Measurements from ENCODE around the gene GSTT2.
"Not testable (repeated sequence)": the region's sequence is repeated elsewhere in the genome, so short reads cannot be mapped to it uniquely, and the experiment has no call there.

GSTT2 gene

GRCh38 chr22:23974836-23975352 is 5.0 kb upstream of the GSTT2 start:
- DNase-seq = not testable (repeated sequence)

DNA sequence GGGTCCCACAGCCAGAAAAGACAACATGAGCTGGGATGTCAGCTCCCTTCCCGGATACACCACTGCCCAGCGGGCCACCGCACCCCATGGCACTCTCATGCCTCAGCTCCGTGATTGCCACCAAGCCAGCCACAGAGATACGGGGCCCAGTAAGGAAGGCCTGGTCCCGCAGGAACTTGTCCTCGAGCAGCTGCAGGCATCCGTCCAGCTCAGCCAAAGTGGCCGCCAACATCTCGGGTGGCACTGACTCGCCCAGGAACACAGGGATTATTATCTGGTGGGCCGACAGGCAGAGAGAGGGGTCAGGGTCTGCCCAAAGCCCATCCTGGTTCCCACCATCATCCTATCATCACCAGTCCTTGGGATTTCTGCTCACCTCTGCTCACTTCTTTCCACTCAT is 2.6 kb upstream of the GSTT2 start:
- not testable (repeated sequence) for DNase-seq

GRCh38 chr22:23980567-23980966 is 633 bp downstream of the GSTT2 start:
- not testable (repeated sequence) for DNase-seq

DNA sequence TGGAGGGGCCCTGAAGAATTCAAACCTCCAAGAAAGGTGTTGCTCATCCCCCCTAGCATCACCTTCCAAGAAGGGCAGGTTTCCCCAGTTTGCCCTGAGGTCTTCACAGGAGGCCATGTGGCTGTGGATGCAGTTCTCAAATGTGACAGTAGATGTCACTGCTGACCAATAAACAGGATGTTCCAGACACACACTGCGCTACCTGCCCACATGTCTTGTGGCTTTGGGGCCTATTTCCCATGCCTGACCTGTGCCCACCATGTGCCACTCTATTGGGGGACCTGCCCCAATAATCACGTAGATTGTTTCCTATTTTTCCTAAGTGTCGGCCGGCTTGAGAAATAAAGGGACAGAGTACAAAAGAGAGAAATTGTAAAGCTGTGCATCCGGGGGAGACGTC is 4.5 kb downstream of the GSTT2 start:
- DNase-seq = no peak

DNA sequence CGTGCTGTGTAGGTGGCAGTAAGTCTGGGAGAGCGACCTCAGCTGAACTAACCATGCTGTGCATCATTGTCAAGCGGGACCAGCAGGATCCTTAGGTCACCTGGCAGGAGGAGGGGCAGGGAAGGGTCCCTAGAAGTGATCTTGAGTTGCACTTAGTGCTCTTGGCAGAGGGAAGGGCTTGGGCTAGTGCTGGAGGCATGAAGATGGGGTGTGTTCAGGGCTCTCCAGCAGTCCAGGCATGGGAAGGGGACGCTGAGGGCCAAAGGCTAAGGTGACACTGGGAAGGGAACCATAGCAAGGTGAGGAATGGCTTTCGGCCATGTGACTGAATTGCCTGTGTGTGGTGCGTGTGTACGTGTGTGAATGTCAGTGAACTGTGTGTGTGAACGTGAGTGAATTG is 6.2 kb downstream of the GSTT2 start:
- not testable (repeated sequence) for DNase-seq

DNA sequence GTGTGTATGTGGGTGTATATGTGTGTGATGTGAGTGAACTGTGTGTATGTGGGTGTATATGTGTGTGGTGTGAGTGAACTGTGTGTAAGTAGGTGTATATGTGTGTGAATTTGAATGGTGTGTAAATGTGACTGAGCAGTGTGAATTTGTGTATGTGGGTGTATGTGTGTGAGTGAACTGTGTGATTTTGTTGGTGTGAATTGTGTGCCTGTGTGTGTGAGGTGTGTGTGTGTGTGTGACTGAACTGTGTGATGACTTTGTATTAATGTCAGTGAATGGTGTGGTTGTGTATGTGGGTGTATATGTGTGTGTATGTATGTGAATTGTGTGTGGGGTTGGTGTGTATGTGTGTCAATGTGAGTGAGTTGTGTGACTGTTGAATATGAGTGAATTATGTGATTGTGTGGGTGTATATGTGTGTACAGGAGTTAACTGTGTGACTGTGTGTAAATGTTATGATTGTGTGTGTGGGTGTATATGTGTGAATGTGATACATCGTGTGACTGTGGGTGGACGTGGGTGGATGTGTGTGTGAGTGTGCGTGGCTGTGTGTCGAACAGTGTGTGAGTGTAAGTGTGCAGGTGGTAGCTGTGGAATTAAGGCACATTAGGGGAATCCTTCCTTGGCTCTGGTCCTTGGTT is 6.7 kb downstream of the GSTT2 start:
- not testable (repeated sequence) for DNase-seq

DNA sequence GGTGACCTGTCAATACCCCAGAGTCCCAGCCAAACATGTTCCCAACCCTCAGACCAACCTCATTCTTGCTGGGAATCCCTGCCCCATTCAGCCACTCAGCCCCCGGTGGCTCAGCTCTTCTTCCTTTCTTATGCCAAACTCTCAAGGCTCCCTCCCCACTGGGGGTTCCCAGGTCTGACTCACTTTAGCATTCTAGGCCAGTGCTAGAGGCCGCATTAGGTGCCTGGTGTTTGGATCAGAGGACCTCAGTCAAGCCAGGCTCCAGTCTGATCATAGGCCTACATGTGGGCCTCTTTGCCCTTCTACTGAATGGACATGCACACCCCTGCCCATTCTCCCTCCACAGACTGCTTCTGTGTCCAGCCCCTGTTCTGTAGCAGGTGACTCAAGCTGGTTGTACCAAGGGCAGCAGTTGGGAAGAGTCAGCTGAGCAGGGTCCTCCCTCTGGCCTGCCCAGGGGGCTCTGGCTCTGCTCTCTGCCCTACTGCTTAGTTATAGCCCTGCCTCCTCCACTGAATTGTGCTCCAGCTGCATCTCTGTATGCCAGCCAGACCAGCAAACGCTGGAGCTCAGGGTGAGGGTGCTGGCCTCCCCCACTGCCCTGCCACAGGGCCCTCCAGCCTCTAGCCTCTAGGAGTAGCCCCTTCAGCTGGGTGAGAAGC is 9.8 kb downstream of the GSTT2 start:
- DNase-seq = not testable (repeated sequence)

DNA sequence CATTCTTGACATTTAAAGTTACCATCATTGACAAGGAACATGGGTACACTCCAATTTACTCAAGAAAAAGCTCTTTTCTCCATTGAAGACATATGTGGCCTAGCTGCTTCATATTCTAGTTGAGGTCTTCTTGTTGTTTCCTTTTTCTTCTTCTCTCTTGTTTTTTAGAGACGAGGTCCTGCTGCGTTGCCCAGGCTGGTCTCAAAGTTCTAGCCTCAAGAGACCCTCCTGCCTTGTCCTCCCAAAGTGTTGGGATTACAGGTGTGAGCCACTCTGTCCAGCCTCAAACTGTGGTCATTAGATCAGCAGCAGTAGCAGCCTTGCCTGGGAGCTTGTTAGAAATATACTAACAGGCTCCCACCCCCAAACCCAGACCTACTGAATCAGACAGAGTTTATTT is 13.1 kb downstream of the GSTT2 start:
- DNase-seq = not testable (repeated sequence)

GRCh38 chr22:23993581-23994177 is 13.7 kb downstream of the GSTT2 start:
- DNase-seq = not testable (repeated sequence)

- no peak for DNase-seq
Observed at GRCh38 chr22:23997092-23997491, 17.2 kb downstream of the GSTT2 start.

DNA sequence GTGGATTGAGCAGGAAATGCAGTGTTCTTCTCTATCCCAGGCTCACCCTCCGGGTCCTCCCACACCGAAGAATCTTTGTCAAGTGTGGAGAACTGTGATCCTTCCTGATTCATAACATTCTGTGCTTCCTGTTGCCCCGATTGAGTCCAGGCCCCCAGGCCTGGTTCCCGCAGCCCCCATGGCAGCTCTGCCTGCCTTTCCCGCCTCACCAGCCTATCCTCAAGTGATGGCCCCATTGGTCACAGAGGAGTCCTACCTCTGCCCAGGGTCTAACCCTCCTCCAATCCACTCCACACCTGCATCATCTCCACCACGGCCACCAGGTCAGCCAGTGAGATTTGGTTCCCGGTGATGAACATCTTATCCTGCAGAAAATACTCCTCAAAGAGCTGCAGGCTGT is 19.8 kb downstream of the GSTT2 start:
- DNase-seq = not testable (repeated sequence)

- DNase-seq = no peak
Observed at GRCh38 chr22:24001314-24001713, 21.4 kb downstream of the GSTT2 start.

GRCh38 chr22:24002272-24002671 is 22.3 kb downstream of the GSTT2 start:
- no peak for DNase-seq

DNA sequence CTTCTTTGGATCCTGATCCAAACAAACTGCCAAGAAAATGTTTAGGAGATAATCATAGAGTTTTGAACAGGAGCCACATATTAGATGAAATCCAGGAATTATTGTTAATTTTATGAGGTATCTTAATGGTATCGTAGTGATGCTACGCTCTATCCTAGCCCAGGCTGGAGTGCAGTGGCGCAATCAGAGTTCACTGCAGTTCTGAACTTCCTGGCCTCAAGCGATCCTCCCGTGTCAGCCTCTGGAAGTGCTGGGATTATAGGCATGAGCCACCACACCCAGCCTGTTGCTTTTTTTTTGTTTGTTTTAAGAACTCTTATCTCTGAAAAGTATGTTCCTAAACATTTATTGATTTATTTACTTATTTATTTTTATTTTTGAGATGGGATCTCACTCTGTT is 22.9 kb downstream of the GSTT2 start:
- no peak for DNase-seq

- DNase-seq = no peak
Observed at GRCh38 chr22:24003887-24004286, 24.0 kb downstream of the GSTT2 start.

DNA sequence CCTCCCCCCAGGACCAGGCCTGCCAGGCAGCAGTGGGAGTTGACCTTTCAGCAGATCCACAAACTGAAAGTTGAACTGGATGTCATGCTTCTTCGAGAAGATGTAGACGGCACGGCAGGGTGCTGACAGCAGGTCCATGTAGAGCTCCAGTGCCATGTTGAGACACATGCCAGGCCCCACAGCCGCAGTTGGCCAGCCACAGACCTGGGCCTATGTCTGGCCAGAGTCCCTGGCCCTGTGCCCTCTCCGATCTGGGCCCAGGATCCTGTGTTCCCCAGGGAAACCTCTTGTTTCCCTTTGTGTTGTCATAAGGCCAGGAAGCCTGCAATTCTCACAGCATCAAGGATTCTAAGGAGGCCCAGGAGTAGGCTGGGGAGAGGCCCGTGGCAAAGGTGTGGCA is 25.3 kb downstream of the GSTT2 start, which contains the start of gene GSTT4:
GSTT4 (minus strand) TSS at position 253 of the 400 bp plus-strand sequence; CDS start at position 156, 97 bp downstream.
- no peak for DNase-seq

GRCh38 chr22:24006207-24006913 is 26.4 kb downstream of the GSTT2 start:
- DNase-seq = no peak

- DNase-seq = no peak
Observed at GRCh38 chr22:24006914-24007214, 26.9 kb downstream of the GSTT2 start.

DNA sequence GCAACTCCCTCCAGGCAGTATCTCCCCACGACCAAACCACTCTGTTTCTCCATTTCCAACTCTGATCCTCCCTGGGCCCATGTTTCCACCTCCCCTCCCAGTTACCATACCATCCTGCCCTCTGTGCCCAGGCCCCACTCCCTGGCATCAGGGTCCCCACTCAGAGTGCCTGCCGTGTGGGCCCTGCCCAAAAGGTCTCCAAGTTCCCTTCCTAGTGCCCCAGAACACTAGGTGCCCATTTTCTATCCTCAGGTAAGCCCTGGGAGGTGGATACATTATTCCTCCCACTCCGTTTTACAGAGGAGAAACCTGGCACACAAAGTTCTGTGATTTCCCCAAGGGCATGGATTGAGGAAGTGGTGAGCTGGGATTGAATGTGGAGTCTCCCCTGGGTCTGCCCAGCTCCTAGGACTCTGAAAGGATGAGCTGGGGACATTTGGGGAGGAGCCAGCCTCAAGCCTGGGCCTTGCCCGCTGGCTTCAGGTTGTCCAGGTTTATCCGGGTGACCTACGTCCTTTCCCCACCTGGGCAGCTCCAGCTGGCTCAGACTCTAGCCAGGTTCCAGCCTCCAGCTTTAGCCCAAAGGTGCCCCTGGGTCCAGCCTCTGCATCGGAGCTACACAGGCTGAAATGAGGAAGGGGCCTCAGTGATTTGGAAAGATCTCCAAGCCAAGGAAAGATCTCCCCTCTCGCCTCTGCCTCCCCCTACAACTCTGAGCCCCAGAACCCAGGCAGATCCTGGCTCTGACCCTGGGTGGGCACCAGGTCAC is 27.5 kb downstream of the GSTT2 start:
- no peak for DNase-seq

- no peak for DNase-seq
Observed at GRCh38 chr22:24008022-24008283, 28.0 kb downstream of the GSTT2 start.

DNA sequence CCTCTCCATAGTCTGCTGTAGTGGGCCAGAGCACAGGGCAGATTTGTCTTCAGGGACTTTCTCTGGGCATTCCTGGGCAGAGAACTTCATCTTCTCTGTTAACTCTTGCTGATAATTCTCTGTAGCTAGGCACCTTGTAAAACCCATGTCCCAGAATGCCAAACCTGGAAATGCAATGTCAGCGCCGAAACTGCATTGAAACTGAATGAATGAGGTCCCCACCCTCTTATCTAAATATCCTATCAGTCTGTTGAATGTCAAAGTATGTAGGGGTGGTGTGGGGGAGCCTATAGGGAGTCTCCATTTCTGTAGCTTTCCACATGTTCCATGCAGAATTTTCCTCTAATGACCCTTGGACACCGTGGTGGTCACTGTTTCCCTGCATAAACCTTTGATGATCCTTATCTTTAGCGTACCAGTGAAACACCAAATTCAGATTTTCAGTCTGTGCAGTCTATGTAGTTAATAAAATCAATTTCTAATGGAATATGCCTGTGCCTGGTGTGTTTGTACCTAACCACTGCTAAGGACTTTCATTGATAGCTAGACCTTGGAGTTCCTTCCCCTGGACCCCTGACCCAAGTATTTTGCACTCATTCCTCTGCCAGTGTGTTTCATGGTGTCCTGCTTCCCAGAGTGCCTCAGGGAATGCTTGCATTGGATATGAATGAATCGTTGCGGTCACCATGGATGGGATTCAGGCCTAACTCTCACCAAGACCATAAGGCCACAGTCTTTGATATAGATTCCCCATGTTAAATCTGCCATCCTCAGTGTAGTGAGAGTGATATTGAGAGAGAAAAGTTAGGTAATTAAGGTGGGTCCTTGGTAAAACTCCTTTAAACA is 28.7 kb downstream of the GSTT2 start:
- DNase-seq = no peak
